NCI-H2227 treated with DMSO at 0.1 percent for 48 hours (cell line): ENCODE results near the gene PTPRT.

ENCODE experiments used
- DNase-seq: peaks from one replicate; lab custom pipeline; 2025; lab: John Stamatoyannopoulos, UW

Gene PTPRT

GRCh38 chr20:42043921-42044320 lies 1145.8 kb downstream of the PTPRT start:
- DNase-seq: no peak

- no peak for DNase-seq
Measured at GRCh38 chr20:42041000-42041565, 1148.6 kb downstream of the PTPRT start.

- DNase-seq: no peak
Measured at GRCh38 chr20:42027746-42028268, 1161.9 kb downstream of the PTPRT start.

- no peak for DNase-seq
Measured at GRCh38 chr20:42026599-42026998, 1163.1 kb downstream of the PTPRT start.

DNA sequence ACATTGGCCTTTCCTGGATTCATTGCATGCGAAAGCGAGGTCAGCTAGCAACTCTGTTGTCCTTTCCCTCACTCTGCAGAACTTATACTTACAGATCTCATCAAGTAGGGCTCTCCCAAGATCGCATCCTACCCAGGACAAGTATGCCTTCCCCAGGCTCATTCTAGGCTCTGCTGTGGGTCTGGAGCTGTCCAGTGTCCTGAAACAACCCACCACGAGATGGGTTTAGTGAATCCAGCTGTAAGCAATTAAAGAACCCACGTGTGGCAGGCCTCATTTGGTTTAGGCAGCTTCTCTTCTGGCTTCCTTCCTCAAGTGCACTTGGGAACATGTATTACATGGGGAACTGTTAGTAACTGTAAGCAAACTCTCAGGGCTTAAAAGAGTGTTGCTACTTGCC lies 1165.1 kb downstream of the PTPRT start:
- DNase-seq: no peak
